OCI-LY7 (cell line): Measurements from ENCODE around the gene TNIK. TPM values are rescaled to one million over a fixed set of nuclear protein-coding genes. Genes with fewer than 3 reads are reported as not detected.

Source experiments
- BruUV-seq: library from RNA; stranded (reverse); fragments of 400-500 nt; replicated peaks from 2 replicates; lab custom pipeline; 2021; lab: Mats Ljungman, UMichigan
- CTCF ChIA-PET: fragments of 300-600 bp; sonication (Branson Sonifier 250); formaldehyde crosslinking; loops from one replicate; lab custom pipeline; 2022; ENCODE audit warnings: antibody characterized with exemption; ENCODE audit not compliant: unreplicated experiment; lab: Charles Lee
- POLR2A ChIA-PET: fragments of 300-600 bp; sonication (Branson Sonifier 250); formaldehyde crosslinking; loops from one replicate; lab custom pipeline; 2022; ENCODE audit warnings: antibody characterized with exemption; lab: Charles Lee
- DNase-seq: peaks from one replicate; pipeline ENCODE4 v3.0.0-alpha.2; 2015; ENCODE audit warnings: low spot score
- H2AFZ ChIP-seq: fragments of 200-600 bp; sonication (generic), shearing (Covaris generic); 2 replicates; pipeline ENCODE4 v1.6.1; 2014; ENCODE audit warnings: mild to moderate bottlenecking, antibody characterized with exemption, low read length, moderate library complexity
- H3K27ac ChIP-seq: fragments of 200-600 bp; sonication (generic); 2 replicates; pipeline ENCODE4 v1.5.1; 2014; ENCODE audit warnings: mixed run types, low read depth, mild to moderate bottlenecking, moderate library complexity, low read length, inconsistent platforms; ENCODE audit not compliant: poor library complexity, severe bottlenecking
- H3K36me3 ChIP-seq: fragments of 200-600 bp; sonication (generic); 2 replicates; pipeline ENCODE4 v1.6.1; 2014; ENCODE audit warnings: mild to moderate bottlenecking, antibody characterized with exemption, low read length, moderate library complexity, mixed read lengths; ENCODE audit not compliant: insufficient read depth
- H3K4me1 ChIP-seq: fragments of 200-600 bp; sonication (generic); 2 replicates; pipeline ENCODE4 v1.5.1; 2014; ENCODE audit warnings: mild to moderate bottlenecking, low read length; ENCODE audit not compliant: insufficient read depth, poor library complexity, severe bottlenecking
- H3K4me2 ChIP-seq: fragments of 200-600 bp; sonication (generic); 2 replicates; pipeline ENCODE4 v1.6.1; 2014; ENCODE audit warnings: mild to moderate bottlenecking, low read length
- H3K4me3 ChIP-seq: fragments of 200-600 bp; sonication (generic); 2 replicates; pipeline ENCODE4 v1.5.1; 2014; ENCODE audit warnings: mild to moderate bottlenecking, low read depth, low read length; ENCODE audit not compliant: poor library complexity, severe bottlenecking
- H3K79me2 ChIP-seq: fragments of 200-600 bp; sonication (generic); 2 replicates; pipeline ENCODE4 v1.6.1; 2016; ENCODE audit warnings: low read depth, mild to moderate bottlenecking, low read length, moderate library complexity, mixed read lengths; ENCODE audit not compliant: insufficient read depth
- H3K9me2 ChIP-seq: fragments of 200-600 bp; sonication (generic); 2 replicates; pipeline ENCODE4 v1.6.1; 2016; ENCODE audit warnings: mild to moderate bottlenecking, low read length, mixed read lengths; ENCODE audit not compliant: insufficient read depth
- H3K9me3 ChIP-seq: fragments of 200-600 bp; sonication (generic); 2 replicates; pipeline ENCODE4 v1.6.1; 2014; ENCODE audit warnings: mild to moderate bottlenecking, mixed run types, low read length, mixed read lengths
- H4K20me1 ChIP-seq: fragments of 200-600 bp; sonication (generic); 2 replicates; pipeline ENCODE4 v1.6.1; 2014; ENCODE audit warnings: mild to moderate bottlenecking, antibody characterized with exemption, low read length, moderate library complexity, mixed read lengths; ENCODE audit not compliant: insufficient read depth
- CTCF ChIP-seq: fragments of 200-600 bp; sonication (generic); conservative IDR thresholded peaks from 2 replicates; pipeline ENCODE4 v1.5.1; 2014; ENCODE audit warnings: mild to moderate bottlenecking, antibody characterized with exemption, low read length, moderate library complexity, mixed read lengths
- EZH2phosphoT487 ChIP-seq: fragments of 200-600 bp; sonication (generic); IDR thresholded peaks from 2 replicates; pipeline ENCODE4 v1.6.1; 2018; ENCODE audit warnings: low read depth, borderline replicate concordance, mild to moderate bottlenecking, mixed run types, antibody characterized with exemption, low read length, moderate library complexity, mixed read lengths
- intact Hi-C: fragments of 100-400 bp; cut with micrococcal nuclease; formaldehyde crosslinking; loops from one replicate; pipeline ENCODE4 v1.10.0; 2022; ENCODE audit not compliant: unreplicated experiment
- total RNA-seq, 2 experiments: library from RNA; depleted of rRNA in 1 of 2; stranded (reverse); fragments of >200 nt in 1 of 2; shearing (Covaris generic) in 1 of 2; gene quantifications; 2 replicates each; pipeline ENCODE4 v1.2.3, GENCODE V29; 2014 to 2022

TNIK gene
- total RNA-seq, 2 experiments from 2014 or later = not detected

DNA sequence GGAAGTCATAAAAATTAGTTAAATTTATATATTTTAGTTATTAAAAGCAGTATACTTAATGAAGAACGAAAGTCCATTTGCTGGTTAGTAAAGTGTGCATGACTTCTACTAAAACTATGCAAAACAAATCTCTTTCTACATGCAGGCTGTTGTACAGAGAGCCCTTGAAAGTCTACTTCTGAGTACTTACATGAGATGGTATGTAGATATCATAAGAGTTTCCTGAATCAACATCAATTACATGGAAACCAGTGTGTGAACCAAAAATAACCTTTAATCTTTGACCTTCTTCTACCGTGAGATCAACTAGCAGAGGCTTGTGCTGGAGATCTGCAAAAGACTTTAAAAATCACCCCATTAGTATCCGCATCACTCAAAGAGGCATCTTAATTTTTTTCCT, 391.5 kb downstream of the TNIK start:
- DNase-seq = no peak
- Histone ChIP-seq H3K9me3 (no peaks in the 10 kb centered on the region), H3K4me2 (no peak overlapping the region), H3K36me3 (no peaks in the 10 kb centered on the region), H3K27ac (no peak overlapping the region), H2AFZ (no peak overlapping the region), H3K79me2 (no peaks in the 10 kb centered on the region), H3K4me3 (no peak overlapping the region), H4K20me1 (no peaks in the 10 kb centered on the region), H3K4me1 (no peaks in the 10 kb centered on the region), H3K9me2 (no peaks in the 10 kb centered on the region)
- intact Hi-C loops = no loop called here
- TF ChIP-seq CTCF (no peak), EZH2phosphoT487 (no peak)
- no TSS peak for BruUV-seq
- ChIA-PET CTCF (no interaction called here), POLR2A (no interaction called here)

DNA sequence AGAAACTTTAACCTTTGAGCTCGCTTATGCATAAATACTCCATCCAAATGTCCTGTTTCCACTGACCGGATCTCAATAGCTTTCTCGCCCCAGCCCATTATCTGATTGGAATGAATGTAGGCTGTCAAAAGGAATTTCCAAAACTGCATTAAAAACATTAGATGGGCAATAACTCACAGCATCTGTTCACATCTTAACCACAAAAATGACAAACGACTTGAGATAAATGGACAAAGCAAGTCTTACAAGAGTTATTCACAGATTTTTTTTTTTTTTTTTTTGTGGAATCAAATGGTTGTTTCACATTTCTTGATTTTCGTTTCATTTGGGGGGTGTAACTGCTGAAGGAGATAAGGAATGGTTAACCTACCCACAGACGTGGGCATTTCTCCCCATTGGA, 394.0 kb downstream of the TNIK start:
- no peaks in the 10 kb centered on the region for H4K20me1 ChIP-seq
- DNase-seq = no peak
- H3K9me3 ChIP-seq = no peaks in the 10 kb centered on the region
- no peaks in the 10 kb centered on the region for H3K36me3 ChIP-seq
- intact Hi-C loops = no loop called here
- no peak for TF ChIP-seq CTCF
- TF ChIP-seq EZH2phosphoT487 = no peak
- no TSS peak for BruUV-seq
- no peaks in the 10 kb centered on the region for H3K4me1 ChIP-seq
- H3K9me2 ChIP-seq = no peaks in the 10 kb centered on the region
- no peaks in the 10 kb centered on the region for H3K79me2 ChIP-seq
- no peak overlapping the region for H3K27ac ChIP-seq
- ChIA-PET CTCF (no interaction called here), POLR2A (interaction anchor here (0.7 to 0.9 kb wide), 2 partner anchors 9 to 61 kb away, joined by 3 to 12 read pairs; no protein-coding TSS in a partner anchor)
- H3K4me3 ChIP-seq = no peak overlapping the region
- H2AFZ ChIP-seq = no peak overlapping the region
- H3K4me2 ChIP-seq = no peak overlapping the region

- intact Hi-C loops = no loop called here
- H3K9me2 ChIP-seq = no peaks in the 10 kb centered on the region
- BruUV-seq = no TSS peak
- no peak for DNase-seq
- H3K36me3 ChIP-seq = no peaks in the 10 kb centered on the region
- no peak overlapping the region for H2AFZ ChIP-seq
- no peaks in the 10 kb centered on the region for H4K20me1 ChIP-seq
- H3K9me3 ChIP-seq = no peaks in the 10 kb centered on the region
- ChIA-PET CTCF (no interaction called here), POLR2A (interaction anchor here (0.6 to 0.7 kb wide), 2 partner anchors 16 to 62 kb away, joined by 4 to 12 read pairs; no protein-coding TSS in a partner anchor)
- H3K79me2 ChIP-seq = no peaks in the 10 kb centered on the region
- no peaks in the 10 kb centered on the region for H3K4me1 ChIP-seq
- no peak overlapping the region for H3K27ac ChIP-seq
- H3K4me3 ChIP-seq = no peak overlapping the region
- TF ChIP-seq CTCF (no peak), EZH2phosphoT487 (no peak)
- H3K4me2 ChIP-seq = no peak overlapping the region
Observed at GRCh38 chr3:171065732-171066131, 394.5 kb downstream of the TNIK start.
